ENCODE measurements around the gene SPACA7. TPM values are rescaled to one million over a fixed set of nuclear protein-coding genes. Genes with fewer than 3 reads are reported as not detected.

SPACA7 gene
- polyA plus RNA-seq (ENCODE audit: insufficient read length), result not detected

- no peak for DNase-seq (ENCODE audit: low read depth)
Measured at GRCh38 chr13:112376050-112376681, at the start of gene SPACA7. TSS of gene SPACA7 (plus strand) at chr13:112376355. CDS start at chr13:112376386, 31 bp downstream.

GRCh38 chr13:112326821-112327370, 49.3 kb upstream of the SPACA7 start:
- DNase-seq (ENCODE audit: low read depth), result no peak

GRCh38 chr13:112328936-112329335, 47.2 kb upstream of the SPACA7 start:
- DNase-seq (ENCODE audit: low read depth), result no peak

GRCh38 chr13:112329376-112329775, 46.8 kb upstream of the SPACA7 start:
- DNase-seq (ENCODE audit: low read depth), result no peak

- no peak for DNase-seq (ENCODE audit: low read depth)
Measured at GRCh38 chr13:112330066-112330465, 46.1 kb upstream of the SPACA7 start.

- DNase-seq (ENCODE audit: low read depth), result no peak
Measured at GRCh38 chr13:112330479-112331381, 45.4 kb upstream of the SPACA7 start.

- no peak for DNase-seq (ENCODE audit: low read depth)
Measured at GRCh38 chr13:112331675-112332074, 44.5 kb upstream of the SPACA7 start.

- no peak for DNase-seq (ENCODE audit: low read depth)
Measured at GRCh38 chr13:112332727-112333126, 43.4 kb upstream of the SPACA7 start.

GRCh38 chr13:112333756-112334543, 42.2 kb upstream of the SPACA7 start:
- no peak for DNase-seq (ENCODE audit: low read depth)

GRCh38 chr13:112335135-112335534, 41.0 kb upstream of the SPACA7 start:
- no peak for DNase-seq (ENCODE audit: low read depth)

- no peak for DNase-seq (ENCODE audit: low read depth)
Measured at GRCh38 chr13:112341446-112341845, 34.7 kb upstream of the SPACA7 start.

- no peak for DNase-seq (ENCODE audit: low read depth)
Measured at GRCh38 chr13:112341976-112342735, 34.0 kb upstream of the SPACA7 start.

GRCh38 chr13:112342841-112343361, 33.3 kb upstream of the SPACA7 start:
- no peak for DNase-seq (ENCODE audit: low read depth)

- no peak for DNase-seq (ENCODE audit: low read depth)
Measured at GRCh38 chr13:112343591-112343990, 32.6 kb upstream of the SPACA7 start.

GRCh38 chr13:112345826-112346172, 30.4 kb upstream of the SPACA7 start:
- DNase-seq (ENCODE audit: low read depth), result no peak

GRCh38 chr13:112346173-112346898, 29.8 kb upstream of the SPACA7 start:
- DNase-seq (ENCODE audit: low read depth), result no peak

GRCh38 chr13:112346899-112347229, 29.3 kb upstream of the SPACA7 start:
- no peak for DNase-seq (ENCODE audit: low read depth)

GRCh38 chr13:112347986-112348385, 28.2 kb upstream of the SPACA7 start:
- DNase-seq (ENCODE audit: low read depth), result no peak

GRCh38 chr13:112348642-112349345, 27.4 kb upstream of the SPACA7 start:
- DNase-seq (ENCODE audit: low read depth), result no peak

GRCh38 chr13:112349681-112350080, 26.5 kb upstream of the SPACA7 start:
- no peak for DNase-seq (ENCODE audit: low read depth)
